HepG2 (cell line): ENCODE data around the gene CACNA1C. TPM values are rescaled to one million over a fixed set of nuclear protein-coding genes. Genes with fewer than 3 reads are reported as not detected.

Experiments
- ATAC-seq: fragments of 200-7000 bp; cut with Tn5 transposase; 3 replicates; pipeline ENCODE4 v1.9.1; 2020; ENCODE audit warnings: mild to moderate bottlenecking, moderate library complexity
- BruUV-seq: library from RNA; stranded (reverse); fragments of 400-500 nt; replicated peaks from 2 replicates; lab custom pipeline; 2021; lab: Mats Ljungman, UMichigan
- CTCF ChIA-PET: fragments of 300-600 bp; formaldehyde crosslinking; extraction: SDS; loops from one replicate; lab custom pipeline; 2021; ENCODE audit warnings: low total read pairs, inconsistent platforms, low intra/inter-chr PET ratio; lab: Yijun Ruan, JAX
- POLR2A ChIA-PET: fragments of 350-600 bp; sonication (Branson Sonifier 250); formaldehyde crosslinking; loops from one replicate; lab custom pipeline; 2020; ENCODE audit warnings: antibody characterized with exemption, inconsistent platforms; lab: Yijun Ruan, JAX
- DNase-seq: peaks from one replicate; pipeline ENCODE4 v3.0.0-alpha.2; 2015; ENCODE audit warnings: low spot score
- FAIRE-seq: peaks from 3 replicates; lab custom pipeline; 2011; peaks lifted over from hg19 to GRCh38; lab: Jason Lieb, UNC
- H2AFZ ChIP-seq: one replicate; pipeline ENCODE4 v1.6.1; 2011; ENCODE audit warnings: low read length, inconsistent platforms
- H3K27ac ChIP-seq: fragments of 300-600 bp; 3 replicates; pipeline ENCODE4 v1.8.0; 2011; ENCODE audit warnings: mixed run types, mild to moderate bottlenecking, mixed read lengths, low read length, inconsistent platforms; ENCODE audit not compliant: insufficient read depth; ENCODE audit errors: extremely low read length
- H3K27me3 ChIP-seq, 2 experiments: fragments of 200-600 bp in 1 of 2; 2 replicates in 1 of 2; 3 replicates in 1 of 2; pipeline versions ENCODE4 v1.6.0 to v1.8.0; 2011; ENCODE audit warnings: low read length in 2 of 2, mild to moderate bottlenecking in 2 of 2, moderate library complexity in 2 of 2, inconsistent platforms in 1 of 2; ENCODE audit not compliant: insufficient read depth in 2 of 2, control insufficient read depth in 1 of 2
- H3K36me3 ChIP-seq, 2 experiments: fragments of 200-600 bp in 1 of 2; replicated peaks in 1 of 2; 2 replicates in 1 of 2; 3 replicates in 1 of 2; pipeline versions ENCODE4 v1.5.1 to v1.8.0; 2011; ENCODE audit warnings: low read length in 2 of 2, inconsistent platforms in 1 of 2; ENCODE audit not compliant: insufficient read depth in 2 of 2, control insufficient read depth in 1 of 2
- H3K4me1 ChIP-seq: 2 replicates; pipeline ENCODE4 v1.5.1; 2012; ENCODE audit warnings: low read length, inconsistent platforms; ENCODE audit not compliant: insufficient read depth
- H3K4me2 ChIP-seq: 2 replicates; pipeline ENCODE4 v1.6.0; 2011; ENCODE audit warnings: low read depth, low read length, inconsistent platforms
- H3K4me3 ChIP-seq, 3 experiments: fragments of 200-600 bp in 1 of 3; sonication (generic), shearing (Covaris generic) in 1 of 3; replicated peaks in 1 of 3; 2 replicates each; pipeline ENCODE4 v1.5.1; 2011 to 2016; ENCODE audit warnings: low read length in 3 of 3, inconsistent platforms in 2 of 3, low read depth in 2 of 3, mild to moderate bottlenecking in 2 of 3, control low read depth in 1 of 3, mixed read lengths in 1 of 3; ENCODE audit not compliant: insufficient read depth in 1 of 3
- H3K79me2 ChIP-seq: one replicate; pipeline ENCODE4 v1.6.1; 2011; ENCODE audit warnings: low read length, inconsistent platforms; ENCODE audit not compliant: insufficient read depth
- H3K9ac ChIP-seq: 2 replicates; pipeline ENCODE4 v1.6.0; 2011; ENCODE audit warnings: mild to moderate bottlenecking, low read depth, low read length, inconsistent platforms; ENCODE audit not compliant: insufficient read depth
- H3K9me3 ChIP-seq: 2 replicates; pipeline ENCODE4 v1.5.1; 2012; ENCODE audit warnings: mild to moderate bottlenecking, low read length
- H4K20me1 ChIP-seq: 2 replicates; pipeline ENCODE4 v1.6.0; 2011; ENCODE audit warnings: inconsistent platforms, mild to moderate bottlenecking, low read length, moderate library complexity; ENCODE audit not compliant: insufficient read depth
- ARNT2 ChIP-seq: sonication (generic); formaldehyde crosslinking; IDR thresholded peaks from 2 replicates; pipeline ENCODE4 v1.8.0; 2022; ENCODE audit warnings: mild to moderate bottlenecking, low read depth, missing genetic modification reagents, moderate library complexity
- ETV5 ChIP-seq: IDR thresholded peaks from 2 replicates; pipeline ENCODE4 v1.6.1; 2018; ENCODE audit warnings: missing biosample characterization, missing genetic modification reagents, inconsistent platforms, borderline replicate concordance
- FOXJ3 ChIP-seq: sonication (generic); formaldehyde crosslinking; IDR thresholded peaks from 2 replicates; pipeline ENCODE4 v1.4.0; 2020; ENCODE audit warnings: missing genetic modification reagents, mild to moderate bottlenecking, borderline replicate concordance
- HNRNPH1 ChIP-seq: fragments of 200-400 bp; formaldehyde crosslinking; optimal IDR thresholded peaks from 2 replicates; pipeline ENCODE3; 2017; ENCODE audit warnings: mild to moderate bottlenecking, low read depth, low read length
- KLF9 ChIP-seq: IDR thresholded peaks from 2 replicates; pipeline ENCODE4 v1.6.1; 2016; ENCODE audit warnings: low read depth
- RARG ChIP-seq: sonication (generic); formaldehyde crosslinking; IDR thresholded peaks from 2 replicates; pipeline ENCODE4 v1.4.0; 2020; ENCODE audit warnings: low read depth, mild to moderate bottlenecking, missing genetic modification reagents
- TEAD2 ChIP-seq: sonication (generic); formaldehyde crosslinking; IDR thresholded peaks from 2 replicates; pipeline ENCODE4 v1.9.0; 2021; ENCODE audit warnings: missing genetic modification reagents
- ZBTB3 ChIP-seq: sonication (generic); formaldehyde crosslinking; IDR thresholded peaks from 2 replicates; pipeline ENCODE4 v1.4.0; 2020; ENCODE audit warnings: low read depth, mild to moderate bottlenecking, moderate library complexity, missing genetic modification reagents, borderline replicate concordance
- ZNF3 ChIP-seq: IDR thresholded peaks from 2 replicates; pipeline ENCODE4 v1.7.0; 2017; ENCODE audit warnings: inconsistent platforms
- ZNF773 ChIP-seq: sonication (generic); formaldehyde crosslinking; IDR thresholded peaks from 2 replicates; pipeline ENCODE4 v1.4.0; 2020; ENCODE audit warnings: missing genetic modification reagents, borderline replicate concordance
- ZNF788 ChIP-seq: sonication (generic); formaldehyde crosslinking; IDR thresholded peaks from 2 replicates; pipeline ENCODE4 v1.5.0; 2020; ENCODE audit warnings: mild to moderate bottlenecking, missing genetic modification reagents, borderline replicate concordance
- ZNF878 ChIP-seq: sonication (generic); formaldehyde crosslinking; IDR thresholded peaks from 2 replicates; pipeline ENCODE4 v1.8.1; 2023; ENCODE audit warnings: mild to moderate bottlenecking, missing genetic modification reagents, moderate library complexity
- ZSCAN21 ChIP-seq: sonication (generic); formaldehyde crosslinking; IDR thresholded peaks from 2 replicates; pipeline ENCODE4 v1.8.0; 2022; ENCODE audit warnings: mild to moderate bottlenecking, missing genetic modification reagents, moderate library complexity, borderline replicate concordance
- WGBS: methylation state at CpG from one replicate; pipeline ENCODE4 v1.1.6; 2017; ENCODE audit warnings: low lambda C conversion rate; 5-methylcytosine and 5-hydroxymethylcytosine counted together
- in situ Hi-C: cut with HindIII; loops from 2 replicates; pipeline ENCODE4 v1.10.0; 2017; ENCODE audit warnings: low pct_unique_long_range_greater_than_20kb; ENCODE audit not compliant: extremely low pct_ligation_motif_present
- intact Hi-C: fragments of 100-400 bp; cut with micrococcal nuclease; formaldehyde crosslinking; loops from one replicate; pipeline ENCODE4 v1.10.0; 2022; ENCODE audit not compliant: unreplicated experiment
- polyA plus RNA-seq, 8 experiments: library from polyadenylated mRNA; depleted of rRNA in 3 of 8; stranded (reverse) in 7 of 8; unstranded in 1 of 8; fragments of >200 nt; fragmentation: Illumina TruSeq in 4 of 8; extraction: Trizol in 4 of 8; gene quantifications; 2 replicates each; pipeline versions ENCODE4 v1.2.1 to v1.2.3, GENCODE V29; 2011 to 2016; ENCODE audit warnings: low read depth in 4 of 8, missing spikeins in 1 of 8, mixed read lengths in 1 of 8; ENCODE audit not compliant: insufficient read depth in 1 of 8
- total RNA-seq, 5 experiments: library from RNA; depleted of rRNA; stranded (reverse); fragments of >200 nt; fragmentation: Illumina TruSeq; extraction: Trizol; gene quantifications; 2 replicates each; pipeline ENCODE4 v1.2.3, GENCODE V29; 2016; ENCODE audit warnings: low read depth in 1 of 5
- TF ChIP-seq, protein P1 (sequence below): sonication (generic); formaldehyde crosslinking; IDR thresholded peaks from 2 replicates; pipeline ENCODE4 v1.4.0; 2020; ENCODE audit warnings: mild to moderate bottlenecking, missing genetic modification reagents
- TF ChIP-seq, protein P2 (sequence below): sonication (generic); formaldehyde crosslinking; IDR thresholded peaks from 2 replicates; pipeline ENCODE4 v1.4.0; 2020; ENCODE audit warnings: missing genetic modification reagents
- TF ChIP-seq, protein P3 (sequence below): IDR thresholded peaks from 2 replicates; pipeline ENCODE4 v1.6.1; 2016; ENCODE audit warnings: missing biosample characterization, missing genetic modification reagents, low read depth
- TF ChIP-seq, protein P4 (sequence below): sonication (generic); formaldehyde crosslinking; IDR thresholded peaks from 2 replicates; pipeline ENCODE4 v1.9.0; 2021; ENCODE audit warnings: missing genetic modification reagents, mild to moderate bottlenecking, borderline replicate concordance

Gene CACNA1C
- total and polyA plus RNA-seq, 2 of the 13 experiments (the other 11 are each of a cell fraction or from before 2014, with no cell fraction given): not detected

DNA sequence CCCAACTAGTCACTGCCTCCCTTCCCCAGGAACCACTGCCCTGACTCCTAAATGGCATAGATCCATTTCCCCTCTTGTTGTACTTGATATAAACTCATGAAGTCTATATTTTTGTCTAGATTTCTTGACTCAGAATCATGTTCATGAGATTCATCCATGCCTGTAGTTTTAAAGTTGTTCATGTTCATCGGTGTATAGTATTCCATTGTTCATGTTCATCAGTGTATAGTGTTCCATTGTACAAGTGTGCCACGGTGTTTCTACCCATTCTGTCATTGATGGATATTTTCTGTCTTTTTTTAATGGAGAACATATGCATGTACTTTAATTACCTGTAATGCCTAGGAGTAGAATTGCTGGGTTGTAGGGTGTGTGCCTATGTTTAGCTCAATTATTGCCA lies 261.7 kb downstream of the CACNA1C start:
- CTCF ChIA-PET: no interaction called here
- 17% methylated on average over 2 of the region's 2 CpGs for WGBS
- no TSS peak for BruUV-seq

More for the DNA sequence above, 261.7 kb downstream of the CACNA1C start:
- no peak overlapping the region for H2AFZ ChIP-seq
- H3K9me3 ChIP-seq: no peaks in the 10 kb centered on the region
- in situ Hi-C loops (no loop called here), intact Hi-C loops (no loop called here)
- H3K4me1 ChIP-seq: no peaks in the 10 kb centered on the region
- H3K27ac ChIP-seq: no peak overlapping the region
- H4K20me1 ChIP-seq: no peaks in the 10 kb centered on the region
- no peak overlapping the region for H3K4me2 ChIP-seq
- no peak overlapping the region for H3K9ac ChIP-seq
- TF ChIP-seq, protein P1, sequence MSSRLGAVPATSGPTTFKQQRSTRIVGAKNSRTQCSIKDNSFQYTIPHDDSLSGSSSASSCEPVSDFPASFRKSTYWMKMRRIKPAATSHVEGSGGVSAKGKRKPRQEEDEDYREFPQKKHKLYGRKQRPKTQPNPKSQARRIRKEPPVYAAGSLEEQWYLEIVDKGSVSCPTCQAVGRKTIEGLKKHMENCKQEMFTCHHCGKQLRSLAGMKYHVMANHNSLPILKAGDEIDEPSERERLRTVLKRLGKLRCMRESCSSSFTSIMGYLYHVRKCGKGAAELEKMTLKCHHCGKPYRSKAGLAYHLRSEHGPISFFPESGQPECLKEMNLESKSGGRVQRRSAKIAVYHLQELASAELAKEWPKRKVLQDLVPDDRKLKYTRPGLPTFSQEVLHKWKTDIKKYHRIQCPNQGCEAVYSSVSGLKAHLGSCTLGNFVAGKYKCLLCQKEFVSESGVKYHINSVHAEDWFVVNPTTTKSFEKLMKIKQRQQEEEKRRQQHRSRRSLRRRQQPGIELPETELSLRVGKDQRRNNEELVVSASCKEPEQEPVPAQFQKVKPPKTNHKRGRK (CRISPR knock-in tag): no peak
- TF ChIP-seq ZNF3 (CRISPR knock-in tag) (no peak), RARG (CRISPR knock-in tag) (no peak), ARNT2 (CRISPR knock-in tag) (no peak), KLF9 (CRISPR knock-in tag) (no peak), FOXJ3 (no peak), ZBTB3 (CRISPR knock-in tag) (no peak), ZNF773 (no peak), ETV5 (CRISPR knock-in tag) (no peak), HNRNPH1 (no peak), ZNF878 (no peak), ZSCAN21 (CRISPR knock-in tag) (no peak), TEAD2 (CRISPR knock-in tag) (no peak), ZNF788 (CRISPR knock-in tag) (no peak)
- TF ChIP-seq, protein P2, sequence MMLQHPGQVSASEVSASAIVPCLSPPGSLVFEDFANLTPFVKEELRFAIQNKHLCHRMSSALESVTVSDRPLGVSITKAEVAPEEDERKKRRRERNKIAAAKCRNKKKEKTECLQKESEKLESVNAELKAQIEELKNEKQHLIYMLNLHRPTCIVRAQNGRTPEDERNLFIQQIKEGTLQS (CRISPR knock-in tag): no peak
- TF ChIP-seq, protein P3, sequence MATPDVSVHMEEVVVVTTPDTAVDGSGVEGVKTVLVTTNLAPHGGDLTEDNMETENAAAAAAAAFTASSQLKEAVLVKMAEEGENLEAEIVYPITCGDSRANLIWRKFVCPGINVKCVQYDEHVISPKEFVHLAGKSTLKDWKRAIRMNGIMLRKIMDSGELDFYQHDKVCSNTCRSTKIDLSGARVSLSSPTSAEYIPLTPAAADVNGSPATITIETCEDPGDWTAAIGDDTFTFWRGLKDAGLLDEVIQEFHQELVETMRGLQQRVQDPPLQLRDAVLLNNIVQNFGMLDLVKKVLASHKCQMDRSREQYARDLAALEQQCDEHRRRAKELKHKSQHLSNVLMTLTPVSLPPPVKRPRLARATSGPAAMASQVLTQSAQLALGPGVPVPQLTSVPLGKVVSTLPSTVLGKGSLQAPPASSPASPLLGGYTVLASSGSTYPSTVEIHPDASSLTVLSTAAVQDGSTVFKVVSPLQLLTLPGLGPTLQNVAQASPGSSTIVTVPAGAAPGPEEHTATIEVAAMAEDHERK: no peak
- TF ChIP-seq, protein P4, sequence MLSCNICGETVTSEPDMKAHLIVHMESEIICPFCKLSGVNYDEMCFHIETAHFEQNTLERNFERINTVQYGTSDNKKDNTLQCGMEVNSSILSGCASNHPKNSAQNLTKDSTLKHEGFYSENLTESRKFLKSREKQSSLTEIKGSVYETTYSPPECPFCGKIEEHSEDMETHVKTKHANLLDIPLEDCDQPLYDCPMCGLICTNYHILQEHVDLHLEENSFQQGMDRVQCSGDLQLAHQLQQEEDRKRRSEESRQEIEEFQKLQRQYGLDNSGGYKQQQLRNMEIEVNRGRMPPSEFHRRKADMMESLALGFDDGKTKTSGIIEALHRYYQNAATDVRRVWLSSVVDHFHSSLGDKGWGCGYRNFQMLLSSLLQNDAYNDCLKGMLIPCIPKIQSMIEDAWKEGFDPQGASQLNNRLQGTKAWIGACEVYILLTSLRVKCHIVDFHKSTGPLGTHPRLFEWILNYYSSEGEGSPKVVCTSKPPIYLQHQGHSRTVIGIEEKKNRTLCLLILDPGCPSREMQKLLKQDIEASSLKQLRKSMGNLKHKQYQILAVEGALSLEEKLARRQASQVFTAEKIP (CRISPR knock-in tag): no peak
- TF ChIP-seq, all 625 proteins: peak for 0
- DNase-seq (no peak), ATAC-seq (no peak), FAIRE-seq (no peak)
- no peak overlapping the region for H3K4me3 ChIP-seq
- H3K27me3 ChIP-seq: peaks cover 2 to 29% of the 10 kb centered on the region in 2 experiments; a peak in 3 of 5 replicates
- no peaks in the 10 kb centered on the region for H3K36me3 ChIP-seq
- no peaks in the 10 kb centered on the region for H3K79me2 ChIP-seq
- POLR2A ChIA-PET: no interaction called here
